ENCODE data around the gene GRAP2. TPM values are rescaled to one million over a fixed set of nuclear protein-coding genes. Genes with fewer than 3 reads are reported as not detected.
A peak's percentile ranks its signal among the peaks of the same experiment; 100 is the strongest.

The GRAP2 gene
- polyA plus RNA-seq, 1 donor (not counting 4 experiments of a cell fraction or from before 2014, with no cell fraction given): not detected

GRCh38 chr22:39984006-39984405 lies 83.1 kb downstream of the GRAP2 start:
- no peak for TF ChIP-seq CTCF (optimal IDR thresholded peaks at IDR 0.05 in 1 of 3, IDR thresholded peaks at IDR 0.05 in 1 of 3, conservative IDR thresholded peaks at IDR 0.05 in 1 of 3; ENCODE audit: extremely low read depth in 1 of 3, insufficient read depth in 2 of 3, low read length in 3 of 3)
- TF ChIP-seq EZH2 (IDR thresholded peaks at IDR 0.05; ENCODE audit: low read length): no peak
- H4K20me1 ChIP-seq (ENCODE audit: control insufficient read depth, extremely low read depth, insufficient read depth, low read length): no peaks in the 10 kb centered on the region
- FAIRE-seq (peak; percentile 86), DNase-seq (ENCODE audit: low read depth, low spot score) (no peak)
- H3K9me3 ChIP-seq (ENCODE audit: control insufficient read depth, low read depth, low read length): no peaks in the 10 kb centered on the region
- no peak overlapping the region for H3K4me3 ChIP-seq (ENCODE audit: control insufficient read depth in 2 of 3, extremely low read depth in 1 of 3, insufficient read depth in 2 of 3, low read depth in 1 of 3, low read length in 3 of 3)
- H3K9me1 ChIP-seq (ENCODE audit: control insufficient read depth, extremely low read depth, insufficient read depth, low read length): no peaks in the 10 kb centered on the region
- H3K79me2 ChIP-seq (ENCODE audit: control insufficient read depth, insufficient read depth, low read length): no peaks in the 10 kb centered on the region
- peaks cover 8% of the 10 kb centered on the region for H3K27me3 ChIP-seq (ENCODE audit: control insufficient read depth, extremely low read depth, insufficient read depth, low read length)
- no peaks in the 10 kb centered on the region for H3K36me3 ChIP-seq (ENCODE audit: control insufficient read depth in 2 of 2, extremely low read depth in 1 of 2, insufficient read depth in 2 of 2, low read length in 2 of 2)
- H3K27ac ChIP-seq (ENCODE audit: control insufficient read depth, insufficient read depth, low read length): peak overlapping the region; percentile 15
- H3K4me2 ChIP-seq (ENCODE audit: control insufficient read depth, extremely low read depth, insufficient read depth, low read depth, low read length): peak overlapping the region; percentile 39
- no peak overlapping the region for H3K9ac ChIP-seq (ENCODE audit: control insufficient read depth, extremely low read depth, insufficient read depth, low read length)
- dilution Hi-C loops (cut with MboI; ENCODE audit: extremely low pct_ligation_motif_present, low sequenced_read_pairs): no loop called here
- peaks cover 31% of the 10 kb centered on the region for H3K4me1 ChIP-seq (ENCODE audit: control insufficient read depth, extremely low read depth, insufficient read depth, low read length)
- H2AFZ ChIP-seq (ENCODE audit: control insufficient read depth, low read length): no peak overlapping the region

GRCh38 chr22:39984746-39985145 lies 83.9 kb downstream of the GRAP2 start:
- peaks cover 31% of the 10 kb centered on the region for H3K4me1 ChIP-seq (ENCODE audit: control insufficient read depth, extremely low read depth, insufficient read depth, low read length)
- FAIRE-seq: no peak
- no peaks in the 10 kb centered on the region for H3K9me1 ChIP-seq (ENCODE audit: control insufficient read depth, extremely low read depth, insufficient read depth, low read length)
- no peak for DNase-seq (ENCODE audit: low read depth, low spot score)
- H3K36me3 ChIP-seq (ENCODE audit: control insufficient read depth in 2 of 2, extremely low read depth in 1 of 2, insufficient read depth in 2 of 2, low read length in 2 of 2): no peaks in the 10 kb centered on the region
- no peak overlapping the region for H3K4me3 ChIP-seq (ENCODE audit: control insufficient read depth in 2 of 3, extremely low read depth in 1 of 3, insufficient read depth in 2 of 3, low read depth in 1 of 3, low read length in 3 of 3)
- no peak overlapping the region for H2AFZ ChIP-seq (ENCODE audit: control insufficient read depth, low read length)
- H3K27me3 ChIP-seq (ENCODE audit: control insufficient read depth, extremely low read depth, insufficient read depth, low read length): peaks cover 8% of the 10 kb centered on the region
- dilution Hi-C loops (cut with MboI; ENCODE audit: extremely low pct_ligation_motif_present, low sequenced_read_pairs): no loop called here
- H3K9ac ChIP-seq (ENCODE audit: control insufficient read depth, extremely low read depth, insufficient read depth, low read length): no peak overlapping the region
- TF ChIP-seq EZH2 (IDR thresholded peaks at IDR 0.05; ENCODE audit: low read length) (no peak), CTCF (optimal IDR thresholded peaks at IDR 0.05 in 1 of 3, IDR thresholded peaks at IDR 0.05 in 1 of 3, conservative IDR thresholded peaks at IDR 0.05 in 1 of 3; ENCODE audit: extremely low read depth in 1 of 3, insufficient read depth in 2 of 3, low read length in 3 of 3) (no peak)
- peak overlapping the region; percentile 76 for H3K4me2 ChIP-seq (ENCODE audit: control insufficient read depth, extremely low read depth, insufficient read depth, low read depth, low read length)
- no peaks in the 10 kb centered on the region for H3K9me3 ChIP-seq (ENCODE audit: control insufficient read depth, low read depth, low read length)
- H4K20me1 ChIP-seq (ENCODE audit: control insufficient read depth, extremely low read depth, insufficient read depth, low read length): no peaks in the 10 kb centered on the region
- H3K79me2 ChIP-seq (ENCODE audit: control insufficient read depth, insufficient read depth, low read length): no peaks in the 10 kb centered on the region
- H3K27ac ChIP-seq (ENCODE audit: control insufficient read depth, insufficient read depth, low read length): peak overlapping the region; percentile 67

Measured in keratinocyte (primary cell).